ENCODE measurements around the gene SEC61A1.

Gene SEC61A1

DNA sequence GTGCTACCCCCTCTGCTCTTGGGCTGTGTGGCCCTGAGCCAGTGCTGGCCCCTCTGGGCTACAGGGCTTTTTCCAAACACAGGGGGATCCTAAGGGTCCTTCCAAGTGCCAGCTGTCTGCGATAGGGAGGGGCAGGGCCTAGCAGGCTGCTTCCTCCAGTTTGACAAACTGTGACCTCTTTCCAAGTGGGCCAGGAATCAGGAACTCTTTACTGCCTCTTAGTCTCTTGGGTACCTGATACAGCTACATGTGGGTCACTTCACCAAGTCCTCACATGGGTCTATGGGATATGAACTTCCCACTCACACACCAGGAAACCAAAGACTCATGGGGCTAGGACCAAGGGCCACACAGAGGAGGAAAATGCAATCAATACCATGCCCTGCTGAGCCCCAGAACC, 25.4 kb downstream of the SEC61A1 start:
- Mint-ChIP-seq H3K9me3 (no peaks in the 10 kb centered on the region), H3K4me1 (ENCODE audit: low read depth) (peaks cover 2% of the 10 kb centered on the region), H3K27me3 (ENCODE audit: low read depth) (no peaks in the 10 kb centered on the region), H3K36me3 (ENCODE audit: low read depth) (peaks cover 16% of the 10 kb centered on the region), H3K27ac (no peak overlapping the region), H3K4me3 (no peak overlapping the region)
- DNase-seq (ENCODE audit: low spot score): no peak

DNA sequence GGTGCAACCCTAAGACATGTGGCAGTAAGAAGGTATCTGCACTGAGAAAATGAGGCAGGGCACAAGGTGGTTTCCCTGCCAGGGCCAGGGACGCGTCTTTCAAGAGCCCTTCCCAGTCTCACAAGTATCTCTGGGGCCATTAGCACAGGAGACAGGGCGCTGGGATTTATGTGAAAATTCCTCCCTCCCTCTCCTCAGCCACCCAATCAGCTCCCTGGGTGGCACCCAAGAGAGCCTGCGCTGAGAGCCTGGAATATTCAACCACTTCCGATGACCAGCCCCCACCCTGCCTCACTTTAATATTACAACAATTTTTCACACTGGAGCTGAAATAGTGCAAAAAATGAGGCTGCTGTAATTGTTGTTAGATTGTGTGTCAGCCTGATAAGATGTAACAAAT, 26.1 kb downstream of the SEC61A1 start:
- no peaks in the 10 kb centered on the region for H3K27me3 Mint-ChIP-seq (ENCODE audit: low read depth)
- peaks cover 21% of the 10 kb centered on the region for H3K36me3 Mint-ChIP-seq (ENCODE audit: low read depth)
- DNase-seq (ENCODE audit: low spot score): no peak
- no peak overlapping the region for H3K4me3 Mint-ChIP-seq
- H3K27ac Mint-ChIP-seq: no peak overlapping the region
- peaks cover 2% of the 10 kb centered on the region for H3K4me1 Mint-ChIP-seq (ENCODE audit: low read depth)
- H3K9me3 Mint-ChIP-seq: no peaks in the 10 kb centered on the region

DNA sequence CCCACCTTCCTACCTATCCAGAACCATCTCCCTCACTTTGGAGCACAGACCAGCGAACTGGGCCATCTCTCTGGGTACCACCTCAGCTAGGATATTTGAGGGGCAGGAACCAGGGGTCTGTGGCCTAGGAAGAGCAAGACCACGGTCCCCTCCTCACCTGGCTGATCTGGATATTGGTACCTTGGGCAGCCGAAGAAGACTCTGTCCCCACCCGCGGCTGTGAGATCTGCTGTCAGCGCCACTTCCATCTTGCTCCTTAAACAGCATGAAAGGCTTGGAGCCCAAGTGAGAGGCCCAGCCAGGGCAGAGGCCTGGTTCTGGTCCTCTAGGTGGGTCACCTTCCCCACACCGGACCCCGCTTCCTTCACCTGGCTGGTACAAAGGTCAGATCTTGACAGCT, 26.6 kb downstream of the SEC61A1 start:
- H3K36me3 Mint-ChIP-seq (ENCODE audit: low read depth): peaks cover 21% of the 10 kb centered on the region

DNA sequence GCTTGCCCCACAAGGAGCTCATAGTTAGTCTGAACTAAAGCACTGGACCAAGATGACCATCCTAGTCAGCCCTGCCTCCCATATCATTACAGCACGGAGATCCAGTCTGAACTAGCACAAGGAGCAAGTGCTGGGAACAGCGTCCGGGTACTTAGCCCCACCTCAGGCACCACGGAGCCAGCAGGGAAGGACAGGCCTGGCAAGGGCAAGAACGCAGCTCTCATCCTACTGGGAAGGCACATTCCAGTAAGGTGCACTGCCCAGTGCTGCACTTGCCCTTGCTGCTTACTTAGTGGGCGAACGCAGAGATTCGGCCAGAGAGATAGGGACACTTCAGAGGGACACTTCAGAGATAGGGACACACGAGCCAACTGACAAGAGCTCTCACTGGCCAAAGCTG, 27.6 kb downstream of the SEC61A1 start:
- no peak for DNase-seq (ENCODE audit: low spot score)
- Mint-ChIP-seq H3K9me3 (no peaks in the 10 kb centered on the region), H3K27ac (no peak overlapping the region), H3K4me3 (no peak overlapping the region), H3K4me1 (ENCODE audit: low read depth) (peaks cover under 1% of the 10 kb centered on the region), H3K36me3 (ENCODE audit: low read depth) (peaks cover 25% of the 10 kb centered on the region), H3K27me3 (ENCODE audit: low read depth) (no peaks in the 10 kb centered on the region)

More for the DNA sequence above, 26.6 kb downstream of the SEC61A1 start:
- Mint-ChIP-seq H3K4me3 (no peak overlapping the region), H3K9me3 (no peaks in the 10 kb centered on the region), H3K27ac (no peak overlapping the region), H3K27me3 (ENCODE audit: low read depth) (no peaks in the 10 kb centered on the region), H3K4me1 (ENCODE audit: low read depth) (peaks cover 2% of the 10 kb centered on the region)
- DNase-seq (ENCODE audit: low spot score): no peak

DNA sequence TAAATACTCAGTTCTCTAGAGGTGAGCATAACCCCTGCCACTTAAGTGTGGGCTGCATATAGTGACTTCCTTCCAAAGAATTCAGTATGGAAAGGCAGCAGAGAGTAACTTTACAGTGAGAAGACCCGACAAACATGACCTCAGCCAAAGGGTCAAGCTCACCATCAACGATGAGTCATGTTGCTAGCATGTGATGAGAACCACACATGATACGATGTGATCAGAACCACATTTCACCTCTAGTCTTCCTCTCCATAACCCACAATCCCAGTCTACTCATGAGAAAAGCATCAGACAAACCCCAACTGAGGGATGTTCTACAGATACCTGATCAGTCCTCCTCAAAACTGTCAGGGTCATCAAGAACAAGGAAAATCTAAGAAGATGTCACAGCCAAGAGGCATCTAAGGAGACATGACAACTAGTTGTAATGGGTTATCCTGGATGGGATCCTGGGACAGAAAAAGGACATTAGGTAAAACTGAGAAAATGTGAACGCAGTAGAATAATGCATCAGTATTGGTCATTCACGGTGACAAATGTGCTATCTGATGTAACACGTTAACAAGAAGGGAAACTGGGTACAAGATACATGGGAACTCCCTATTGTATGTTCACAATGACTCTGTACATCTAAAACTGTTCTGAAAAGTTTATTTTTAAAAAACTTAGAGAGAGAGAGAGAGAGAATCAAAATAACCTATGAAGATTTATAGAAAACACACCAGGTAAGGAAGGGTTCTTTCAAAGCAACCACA, 28.3 kb downstream of the SEC61A1 start:
- no peaks in the 10 kb centered on the region for H3K4me1 Mint-ChIP-seq (ENCODE audit: low read depth)
- no peak for DNase-seq (ENCODE audit: low spot score)
- no peaks in the 10 kb centered on the region for H3K27me3 Mint-ChIP-seq (ENCODE audit: low read depth)
- no peaks in the 10 kb centered on the region for H3K9me3 Mint-ChIP-seq
- no peak overlapping the region for H3K4me3 Mint-ChIP-seq
- H3K27ac Mint-ChIP-seq: no peak overlapping the region
- peaks cover 27% of the 10 kb centered on the region for H3K36me3 Mint-ChIP-seq (ENCODE audit: low read depth)

DNA sequence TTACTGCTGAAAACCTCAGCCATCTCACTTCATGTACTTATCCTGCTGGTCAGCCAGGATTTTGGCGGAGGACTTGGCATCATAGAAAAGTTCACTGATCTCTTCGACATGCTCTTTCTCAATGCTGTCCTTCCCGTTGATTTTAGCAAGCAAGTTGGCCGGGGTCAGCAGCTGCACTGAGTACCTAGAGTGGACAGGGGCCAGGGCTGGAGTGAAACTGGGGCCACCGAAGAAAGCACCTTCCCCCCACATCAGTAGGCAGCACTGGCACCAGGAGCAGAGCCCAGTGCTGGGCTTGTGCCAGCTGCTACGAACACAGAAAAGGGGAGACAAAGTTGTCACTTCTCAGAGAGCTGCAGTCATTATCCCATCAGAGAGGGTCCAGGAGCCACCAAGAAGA, 29.0 kb downstream of the SEC61A1 start:
- no peaks in the 10 kb centered on the region for H3K9me3 Mint-ChIP-seq
- H3K27ac Mint-ChIP-seq: no peak overlapping the region
- H3K36me3 Mint-ChIP-seq (ENCODE audit: low read depth): peaks cover 30% of the 10 kb centered on the region

DNA sequence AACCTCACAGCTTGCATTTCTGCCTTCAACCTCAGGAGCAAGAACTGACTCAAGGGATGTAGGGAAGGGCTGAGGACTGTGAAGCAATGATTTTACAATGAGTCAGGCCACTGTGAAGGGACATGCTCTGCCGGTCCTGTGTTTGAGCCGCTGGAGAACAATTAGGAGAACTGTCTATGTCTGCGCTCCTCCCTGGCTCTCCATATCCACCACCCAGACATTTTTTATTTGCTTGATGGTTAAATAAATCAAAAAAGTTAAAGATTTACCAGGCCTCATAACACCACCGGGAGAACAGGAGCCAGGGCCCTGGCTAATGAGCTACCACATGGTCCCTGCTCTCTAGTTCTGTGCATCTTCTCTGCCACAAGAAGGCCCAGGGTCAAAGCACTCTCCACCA, 29.6 kb downstream of the SEC61A1 start:
- H3K27ac Mint-ChIP-seq: no peak overlapping the region
- H3K4me3 Mint-ChIP-seq: no peak overlapping the region
- peaks cover 35% of the 10 kb centered on the region for H3K36me3 Mint-ChIP-seq (ENCODE audit: low read depth)
- H3K4me1 Mint-ChIP-seq (ENCODE audit: low read depth): no peaks in the 10 kb centered on the region
- no peaks in the 10 kb centered on the region for H3K27me3 Mint-ChIP-seq (ENCODE audit: low read depth)
- DNase-seq (ENCODE audit: low spot score): no peak
- no peaks in the 10 kb centered on the region for H3K9me3 Mint-ChIP-seq

More for the DNA sequence above, 29.0 kb downstream of the SEC61A1 start:
- Mint-ChIP-seq H3K4me3 (no peak overlapping the region), H3K4me1 (ENCODE audit: low read depth) (no peaks in the 10 kb centered on the region), H3K27me3 (ENCODE audit: low read depth) (no peaks in the 10 kb centered on the region)
- no peak for DNase-seq (ENCODE audit: low spot score)

DNA sequence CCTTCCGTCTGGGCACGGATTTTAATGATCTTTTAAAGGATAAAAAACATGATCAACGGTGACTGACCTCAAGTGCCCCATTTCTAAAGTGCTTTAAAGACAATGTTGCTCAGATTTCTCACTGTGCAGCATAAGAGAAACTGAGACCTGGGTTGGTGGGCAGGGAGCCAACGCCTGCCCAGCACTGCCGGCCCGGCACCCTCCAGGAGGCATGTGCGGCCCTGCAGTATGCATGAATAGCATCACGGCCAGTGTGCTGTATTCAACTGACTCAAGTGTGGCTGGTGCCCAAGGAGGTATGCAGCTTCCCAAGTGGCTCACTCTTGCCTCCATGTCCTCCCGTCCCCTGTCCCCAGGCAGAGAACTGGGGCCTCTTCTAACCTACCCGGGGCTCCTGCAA, 30.3 kb downstream of the SEC61A1 start:
- Mint-ChIP-seq H3K9me3 (no peaks in the 10 kb centered on the region), H3K27ac (no peak overlapping the region), H3K4me1 (ENCODE audit: low read depth) (no peaks in the 10 kb centered on the region), H3K4me3 (no peak overlapping the region), H3K27me3 (ENCODE audit: low read depth) (no peaks in the 10 kb centered on the region), H3K36me3 (ENCODE audit: low read depth) (peaks cover 37% of the 10 kb centered on the region)
- no peak for DNase-seq (ENCODE audit: low spot score)

DNA sequence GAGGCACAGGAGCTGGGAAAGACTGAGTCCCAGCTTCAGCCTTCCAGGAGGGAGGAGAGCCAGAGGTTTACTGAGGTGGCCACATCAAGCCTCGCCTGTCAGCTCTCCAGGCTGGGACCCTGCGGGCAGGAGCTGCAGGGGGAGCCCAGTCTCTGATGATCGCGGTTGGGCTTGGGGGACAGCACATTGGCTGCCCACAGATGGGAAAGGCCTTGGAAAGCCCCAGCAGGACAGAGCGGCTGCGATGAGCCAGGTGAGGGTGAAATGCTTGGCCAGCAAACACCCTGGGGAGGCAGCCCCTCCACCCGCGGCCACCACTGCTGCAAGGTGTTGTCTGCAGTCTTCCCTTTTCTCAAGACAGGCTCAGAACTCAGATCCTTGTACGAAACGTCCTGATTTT, 31.2 kb downstream of the SEC61A1 start:
- Mint-ChIP-seq H3K4me1 (ENCODE audit: low read depth) (no peaks in the 10 kb centered on the region), H3K36me3 (ENCODE audit: low read depth) (peaks cover 30% of the 10 kb centered on the region)

DNA sequence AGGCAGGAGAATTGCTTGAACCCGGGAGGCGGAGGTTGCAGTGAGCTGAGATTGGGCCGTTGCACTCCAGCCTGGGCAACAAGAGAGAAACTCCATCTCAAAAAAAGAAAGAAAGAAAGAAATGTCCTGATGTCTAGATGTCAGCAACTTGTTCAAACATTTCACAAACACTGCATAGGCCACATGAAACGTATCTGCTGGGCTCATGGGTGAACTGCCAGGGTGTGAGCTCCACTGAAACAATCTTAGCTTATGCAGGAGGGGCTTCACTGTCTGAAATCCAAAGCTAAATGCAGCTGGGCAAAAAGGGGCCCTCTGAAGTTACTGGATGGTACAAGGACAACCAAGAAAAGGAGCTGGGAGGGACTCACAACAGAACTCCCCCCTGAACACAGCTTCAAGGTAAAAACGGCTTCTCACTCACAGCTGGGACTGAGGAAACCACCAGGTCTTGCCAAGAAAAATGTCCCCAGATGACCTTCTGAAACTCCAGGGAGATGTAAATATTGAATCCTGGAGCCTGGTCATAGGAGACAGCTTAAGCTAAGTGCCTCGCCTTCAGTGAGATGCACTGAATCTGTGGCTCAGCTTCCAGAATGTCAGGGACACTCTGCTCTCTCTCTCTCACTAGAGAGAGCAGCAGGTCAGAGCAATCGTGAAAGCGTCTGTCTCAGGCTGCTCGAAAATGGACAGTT, 31.9 kb downstream of the SEC61A1 start:
- DNase-seq (ENCODE audit: low spot score): no peak
- Mint-ChIP-seq H3K36me3 (ENCODE audit: low read depth) (peaks cover 25% of the 10 kb centered on the region), H3K4me1 (ENCODE audit: low read depth) (no peaks in the 10 kb centered on the region)

More for the DNA sequence above, 31.2 kb downstream of the SEC61A1 start:
- Mint-ChIP-seq H3K27ac (no peak overlapping the region), H3K4me3 (no peak overlapping the region), H3K27me3 (ENCODE audit: low read depth) (no peaks in the 10 kb centered on the region), H3K9me3 (no peaks in the 10 kb centered on the region)
- DNase-seq (ENCODE audit: low spot score): no peak

DNA sequence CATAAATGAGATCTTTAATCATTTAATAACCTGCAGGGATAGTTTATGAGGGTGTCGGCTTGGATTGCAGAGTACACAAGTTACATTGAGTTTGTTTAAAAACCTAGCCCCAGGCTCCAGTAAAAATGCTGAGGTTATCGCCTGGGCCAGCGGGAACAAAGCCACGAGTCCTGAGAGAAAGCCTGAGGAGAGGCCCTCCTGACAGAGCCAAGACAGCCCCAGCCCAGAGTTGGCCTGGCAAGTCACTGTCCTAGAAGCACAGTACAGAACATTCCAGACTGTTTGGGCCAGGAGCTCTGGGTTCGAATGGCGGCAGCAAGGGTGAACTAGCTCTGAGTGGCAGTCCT, 32.4 kb downstream of the SEC61A1 start:
- H3K27me3 Mint-ChIP-seq (ENCODE audit: low read depth): no peaks in the 10 kb centered on the region
- H3K4me1 Mint-ChIP-seq (ENCODE audit: low read depth): no peaks in the 10 kb centered on the region
- DNase-seq (ENCODE audit: low spot score): no peak
- no peak overlapping the region for H3K4me3 Mint-ChIP-seq
- H3K36me3 Mint-ChIP-seq (ENCODE audit: low read depth): peaks cover 25% of the 10 kb centered on the region
- H3K9me3 Mint-ChIP-seq: no peaks in the 10 kb centered on the region
- no peak overlapping the region for H3K27ac Mint-ChIP-seq

More for the DNA sequence above, 31.9 kb downstream of the SEC61A1 start:
- Mint-ChIP-seq H3K9me3 (no peaks in the 10 kb centered on the region), H3K4me3 (no peak overlapping the region), H3K27ac (no peak overlapping the region), H3K27me3 (ENCODE audit: low read depth) (no peaks in the 10 kb centered on the region)

DNA sequence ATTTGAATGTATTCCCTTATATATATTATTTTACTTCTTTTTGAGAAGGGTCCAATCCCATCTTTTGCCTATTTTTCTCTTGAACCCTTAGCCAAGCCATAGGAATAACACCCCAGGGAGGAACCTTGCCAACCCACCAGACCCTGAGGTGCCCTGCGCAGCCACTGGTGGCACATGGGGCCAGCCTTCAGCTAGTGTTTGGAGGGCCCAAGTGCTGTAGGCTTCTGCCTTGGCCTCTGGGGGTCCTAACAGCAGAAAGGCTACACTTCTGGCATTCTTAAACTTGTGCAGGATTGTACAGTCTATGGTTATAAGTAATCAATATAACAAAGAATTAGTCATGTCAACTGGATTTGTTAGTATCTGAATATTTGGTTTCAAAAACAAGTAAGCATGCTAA, 36.9 kb downstream of the SEC61A1 start:
- H3K36me3 Mint-ChIP-seq (ENCODE audit: low read depth): peaks cover 24% of the 10 kb centered on the region
- no peaks in the 10 kb centered on the region for H3K27me3 Mint-ChIP-seq (ENCODE audit: low read depth)
- no peaks in the 10 kb centered on the region for H3K4me1 Mint-ChIP-seq (ENCODE audit: low read depth)
- no peak overlapping the region for H3K4me3 Mint-ChIP-seq
- H3K27ac Mint-ChIP-seq: no peak overlapping the region
- no peaks in the 10 kb centered on the region for H3K9me3 Mint-ChIP-seq
- DNase-seq (ENCODE audit: low spot score): no peak

DNA sequence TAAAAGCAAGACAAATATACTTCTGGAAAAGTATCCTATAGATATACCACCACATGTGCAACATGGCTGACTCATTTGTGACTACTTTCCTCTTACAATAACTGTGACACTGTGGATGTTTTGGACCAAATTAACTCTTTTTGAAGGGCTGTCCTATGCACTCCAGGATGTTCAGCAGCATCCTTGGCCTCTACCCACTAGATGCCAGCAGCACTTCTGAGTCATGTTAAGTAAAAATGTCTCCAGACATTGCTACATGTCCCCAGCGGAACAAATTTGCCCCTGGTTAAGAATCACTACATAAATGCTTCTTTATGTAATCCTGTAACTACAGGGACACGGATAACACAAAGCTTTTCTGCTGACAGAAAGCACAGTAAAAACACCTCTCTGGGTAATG, 39.3 kb downstream of the SEC61A1 start:
- no peak for DNase-seq (ENCODE audit: low spot score)
- Mint-ChIP-seq H3K4me1 (ENCODE audit: low read depth) (peaks cover 8% of the 10 kb centered on the region), H3K27ac (no peak overlapping the region), H3K9me3 (no peaks in the 10 kb centered on the region), H3K4me3 (no peak overlapping the region), H3K36me3 (ENCODE audit: low read depth) (peaks cover 25% of the 10 kb centered on the region), H3K27me3 (ENCODE audit: low read depth) (no peaks in the 10 kb centered on the region)

DNA sequence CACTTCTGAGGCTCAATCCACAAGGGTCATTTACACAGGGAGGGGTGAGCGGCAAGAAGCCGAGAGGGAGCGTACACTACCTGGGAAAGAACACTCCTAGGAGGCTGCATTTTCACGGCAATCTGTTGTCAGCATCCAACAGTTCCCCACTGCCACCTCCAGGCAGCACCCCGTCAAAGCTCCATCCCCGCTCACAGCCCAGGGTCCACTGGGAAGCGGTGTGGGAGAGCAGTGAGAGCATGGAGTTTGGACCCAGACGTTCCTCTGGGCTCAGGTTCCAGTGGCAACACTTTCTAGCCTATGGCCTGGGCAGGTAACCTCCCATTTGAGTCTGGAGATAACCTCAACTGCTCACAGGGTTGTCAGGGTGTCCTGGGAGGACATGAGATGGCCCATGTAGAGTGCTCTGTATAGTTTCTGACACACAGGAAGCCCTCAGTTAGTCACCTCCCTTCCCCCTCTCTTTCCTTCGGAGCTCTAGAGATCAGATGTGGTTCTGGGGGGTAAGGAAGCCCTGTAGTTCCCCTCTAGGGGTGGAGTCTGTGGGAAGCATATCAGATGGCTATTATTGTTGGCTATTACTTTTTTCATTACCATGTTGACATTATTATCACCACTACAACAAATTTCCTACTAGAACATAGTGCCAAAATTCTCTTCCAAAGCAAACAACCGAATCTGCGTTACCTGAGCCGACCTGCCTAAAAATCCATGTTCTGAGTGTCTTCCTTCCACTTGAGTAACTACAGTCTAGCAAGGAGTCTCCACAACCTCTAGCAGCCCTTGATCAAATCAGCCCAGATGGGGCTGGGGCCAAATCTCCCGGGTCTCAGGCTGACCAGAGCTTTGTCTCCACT, 42.3 kb downstream of the SEC61A1 start:
- H3K27ac Mint-ChIP-seq: peak overlapping the region; percentile 6
- H3K27me3 Mint-ChIP-seq (ENCODE audit: low read depth): no peaks in the 10 kb centered on the region
- DNase-seq (ENCODE audit: low spot score): no peak
- no peak overlapping the region for H3K4me3 Mint-ChIP-seq
- no peaks in the 10 kb centered on the region for H3K9me3 Mint-ChIP-seq
- peaks cover 8% of the 10 kb centered on the region for H3K4me1 Mint-ChIP-seq (ENCODE audit: low read depth)
- peaks cover 31% of the 10 kb centered on the region for H3K36me3 Mint-ChIP-seq (ENCODE audit: low read depth)
